Suppressor macrophage treated with lipopolysaccharide for 1 hour (primary cell): ENCODE results near the gene MEIS1.

Experiments
- DNase-seq, 3 donors: peaks; one replicate each; pipeline ENCODE4 v3.0.0-alpha.2; 2020 to 2022

The MEIS1 gene

DNA sequence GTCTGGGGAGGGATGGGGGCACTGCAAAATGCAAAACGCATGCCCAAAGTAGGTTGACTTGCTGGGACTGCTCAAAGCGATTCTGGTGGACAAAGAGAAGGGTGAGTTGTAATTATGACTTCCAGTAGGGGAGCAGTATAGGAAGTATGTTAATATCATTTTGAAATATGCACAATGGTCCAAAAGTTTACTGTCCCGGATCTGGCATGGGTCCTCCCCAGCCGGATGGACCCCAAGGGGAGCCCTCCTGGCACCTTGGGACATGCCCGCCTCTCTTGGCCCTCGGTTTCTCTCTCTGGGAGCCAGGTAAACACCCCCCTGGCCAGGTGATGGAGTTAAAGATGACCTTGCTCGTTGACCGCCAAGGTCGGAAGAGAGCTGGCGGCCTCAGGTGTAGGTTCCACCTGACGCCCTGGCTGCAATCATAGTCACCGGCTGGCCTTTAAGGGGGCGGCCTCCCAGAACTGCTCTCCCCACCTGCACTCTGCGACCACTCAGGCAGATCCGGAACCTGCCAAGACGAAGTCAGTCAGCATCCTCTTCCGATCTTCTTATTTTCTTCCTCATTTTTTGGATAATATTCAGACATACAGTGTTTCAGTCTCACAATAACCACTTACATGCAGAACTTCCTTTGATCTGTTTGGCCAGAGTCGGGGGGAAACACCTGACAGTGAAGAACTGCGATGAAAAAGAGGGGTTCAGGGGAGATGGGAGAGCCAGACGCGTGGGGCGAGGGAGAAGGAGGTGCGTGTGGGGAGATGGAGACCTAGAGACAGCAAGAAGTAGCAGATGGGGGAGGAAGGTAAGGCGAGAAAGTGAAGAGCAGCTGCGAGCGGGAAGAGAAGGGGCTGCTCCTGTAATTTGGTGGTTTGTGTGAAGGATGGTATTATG, 148.3 kb downstream of the MEIS1 start:
- no peak for DNase-seq

DNA sequence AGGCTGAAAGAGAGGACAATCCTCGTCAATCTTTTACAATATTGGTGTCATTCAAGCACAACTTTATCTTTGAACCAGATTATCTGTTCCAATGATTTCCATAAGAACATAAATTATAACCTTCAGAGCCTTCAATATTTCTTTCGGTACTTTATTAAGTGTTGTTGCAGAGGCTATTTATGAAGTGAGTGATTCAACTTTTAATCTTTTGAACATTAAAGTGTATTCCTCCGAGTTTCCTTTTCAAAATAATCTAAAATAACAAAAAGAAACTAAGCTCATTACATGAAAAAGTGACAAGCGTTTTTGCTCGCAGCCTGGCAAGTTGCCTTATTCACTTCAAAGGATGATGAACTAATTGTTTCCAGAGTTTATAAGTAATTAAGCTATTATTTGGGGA, 149.0 kb downstream of the MEIS1 start:
- no peak for DNase-seq

DNA sequence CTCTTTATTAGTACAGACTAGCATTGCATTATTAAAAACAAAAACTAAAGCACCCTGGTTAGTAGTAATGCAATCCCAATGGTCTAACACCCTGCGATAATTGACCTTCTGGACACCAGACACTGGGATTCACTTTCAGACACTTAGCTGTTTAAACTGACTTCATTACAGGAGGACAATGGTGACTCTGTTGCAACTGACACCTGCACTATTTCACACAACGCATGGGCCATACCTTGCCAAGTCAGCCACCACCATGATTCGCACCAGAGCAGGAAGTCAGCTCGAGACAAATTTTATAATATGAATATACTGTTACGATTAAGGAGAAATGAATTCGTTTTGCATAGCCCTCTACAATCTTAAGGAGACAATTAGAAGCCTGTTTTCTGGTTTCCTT, 150.7 kb downstream of the MEIS1 start:
- DNase-seq = no peak

DNA sequence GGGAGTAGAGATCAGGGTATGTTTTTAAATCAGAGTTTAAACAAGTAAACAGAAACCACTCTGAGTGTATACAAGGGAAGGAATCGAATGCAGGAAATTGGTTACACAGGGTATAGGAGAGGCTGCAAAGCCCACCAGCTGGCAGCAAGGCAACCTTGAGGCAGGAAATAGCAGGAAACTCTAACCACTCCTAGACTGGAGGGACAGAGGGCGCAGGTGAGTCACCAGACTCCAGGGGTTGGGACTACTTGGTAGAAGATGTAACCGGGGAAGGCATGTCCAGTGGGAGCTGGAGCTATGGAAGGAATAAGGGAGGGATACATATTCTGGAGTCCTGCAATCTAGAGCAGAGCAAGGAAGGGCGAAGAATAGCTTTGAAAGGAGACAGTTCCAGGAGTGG, 152.3 kb downstream of the MEIS1 start:
- no peak for DNase-seq

DNA sequence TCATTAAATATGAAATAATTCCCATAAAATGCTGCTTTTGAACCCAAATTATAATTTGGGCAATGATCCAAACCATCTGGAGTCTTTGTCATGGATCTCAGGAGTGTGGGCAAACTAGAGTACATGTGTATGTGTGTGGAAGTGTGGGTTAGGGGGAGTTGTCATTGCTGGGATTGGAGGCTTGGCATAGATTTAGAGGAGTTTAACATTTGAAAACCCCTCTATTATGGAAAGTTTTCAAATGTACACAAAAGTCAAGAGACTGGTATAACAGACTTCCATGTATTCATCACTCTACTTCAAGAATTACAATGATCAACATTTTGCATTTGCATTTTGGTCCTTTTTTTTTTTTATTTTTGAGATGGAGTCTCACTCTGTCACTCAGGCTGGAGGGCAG, 159.1 kb downstream of the MEIS1 start:
- DNase-seq = no peak

DNA sequence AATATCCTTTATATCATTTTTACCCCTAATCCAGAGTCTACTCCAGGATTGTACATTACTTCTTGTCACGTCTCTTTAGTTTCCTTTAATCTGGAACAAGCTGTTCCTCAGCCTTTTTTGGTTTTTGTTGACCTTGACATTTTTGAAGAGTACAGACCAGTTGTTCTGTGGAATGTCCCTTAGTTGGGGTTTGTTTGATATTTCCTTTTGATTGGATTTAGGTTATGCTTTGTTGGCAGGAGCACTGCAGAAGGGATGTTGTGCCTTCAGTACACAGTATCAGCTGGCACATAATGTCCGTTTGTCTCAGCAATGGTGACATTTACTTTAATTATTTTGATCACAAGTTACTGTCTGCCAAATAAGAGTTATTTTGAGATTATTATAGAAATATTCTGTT, 160.6 kb downstream of the MEIS1 start:
- no peak for DNase-seq

DNA sequence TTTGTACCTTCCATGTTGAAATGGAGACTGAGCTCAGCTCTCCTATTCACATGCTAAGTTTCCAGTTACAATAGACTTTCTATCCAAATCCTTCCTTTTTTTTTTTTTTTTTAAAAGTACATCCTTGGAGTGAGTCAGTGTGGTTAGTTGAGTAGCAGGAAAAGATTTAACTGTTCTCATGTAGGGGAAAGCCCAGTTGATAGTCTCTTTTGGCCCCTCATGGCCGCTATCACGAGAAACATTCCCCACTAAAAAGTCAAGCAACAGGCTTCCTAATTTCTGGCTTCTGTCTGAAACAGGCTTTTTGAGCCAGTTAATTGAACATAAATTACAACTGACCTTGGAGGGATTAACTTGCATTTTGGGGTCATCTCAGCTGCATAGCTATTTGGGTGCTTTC, 161.3 kb downstream of the MEIS1 start:
- DNase-seq = no peak

DNA sequence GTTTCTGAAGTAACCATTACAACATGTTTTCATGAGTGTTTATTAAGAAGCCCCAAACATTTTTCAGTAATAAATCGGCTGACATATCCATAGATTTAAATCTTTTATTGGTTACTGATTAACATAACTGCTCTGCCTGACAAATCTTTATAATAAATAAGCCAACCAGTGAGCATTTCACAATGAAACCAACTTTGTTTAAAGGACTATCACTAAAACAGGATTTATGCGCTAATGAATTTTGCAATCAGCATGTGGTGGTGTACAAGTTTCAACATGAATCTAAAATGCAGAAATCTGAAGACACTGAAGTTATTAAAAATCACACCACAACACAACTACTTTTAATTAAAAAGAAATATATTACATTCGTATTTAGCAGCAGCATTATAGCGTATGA, 166.7 kb downstream of the MEIS1 start:
- no peak for DNase-seq

DNA sequence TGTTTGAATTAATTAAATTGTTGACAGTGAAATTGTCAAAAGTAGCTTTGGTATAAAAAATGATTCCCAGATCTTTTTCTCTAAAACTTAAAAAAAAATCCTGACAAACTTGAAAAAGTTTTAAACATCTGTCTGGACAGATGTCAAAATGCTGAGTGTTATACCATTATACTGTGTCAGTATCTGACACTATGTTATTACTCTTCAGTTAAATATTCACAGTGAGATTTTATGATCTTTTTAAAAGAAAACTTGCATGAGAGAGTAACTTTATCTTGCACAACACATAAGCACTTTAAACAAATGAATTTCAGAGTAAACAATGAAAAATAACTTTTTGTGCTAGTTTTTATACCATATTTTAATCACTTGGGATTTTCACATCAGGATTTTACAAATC, 167.4 kb downstream of the MEIS1 start:
- no peak for DNase-seq

DNA sequence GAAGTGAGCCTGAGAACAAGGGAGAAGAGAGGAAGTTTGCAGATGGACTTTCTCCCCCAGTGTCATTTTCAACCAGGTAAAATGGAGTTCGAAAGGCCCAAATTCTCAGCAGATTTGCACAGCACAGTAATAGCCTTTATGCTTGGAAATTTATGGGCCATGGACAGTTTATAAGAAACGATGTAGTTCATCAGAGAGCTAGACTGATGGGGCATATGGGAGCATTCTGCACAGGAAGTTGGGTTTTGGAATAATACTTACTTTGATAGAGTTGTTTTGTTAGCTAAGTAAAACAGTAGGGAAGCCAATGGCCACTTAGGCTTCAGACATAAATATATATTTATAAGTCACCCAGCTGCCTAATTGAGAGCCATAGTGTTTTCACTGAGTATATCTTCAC, 169.4 kb downstream of the MEIS1 start:
- DNase-seq = no peak

DNA sequence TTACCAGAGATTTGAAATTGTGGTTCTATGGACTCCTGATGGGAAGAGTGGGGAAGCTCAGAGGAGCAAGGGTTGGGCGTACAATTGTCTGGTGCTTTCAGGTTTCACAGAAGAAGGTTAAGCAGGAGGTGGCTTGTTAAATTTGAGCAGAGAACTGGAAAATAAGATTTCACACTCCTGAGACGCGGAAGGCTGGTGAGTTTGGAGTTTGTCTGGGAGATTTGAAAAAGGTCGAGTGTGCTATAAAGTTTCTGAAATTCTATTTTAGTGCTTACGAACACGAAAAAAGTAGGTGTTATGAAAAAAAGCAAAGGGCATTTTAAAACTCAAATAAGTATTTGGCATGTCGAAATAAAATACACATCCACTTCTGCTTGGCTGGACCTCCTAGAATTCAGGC, 170.1 kb downstream of the MEIS1 start:
- DNase-seq = no peak

DNA sequence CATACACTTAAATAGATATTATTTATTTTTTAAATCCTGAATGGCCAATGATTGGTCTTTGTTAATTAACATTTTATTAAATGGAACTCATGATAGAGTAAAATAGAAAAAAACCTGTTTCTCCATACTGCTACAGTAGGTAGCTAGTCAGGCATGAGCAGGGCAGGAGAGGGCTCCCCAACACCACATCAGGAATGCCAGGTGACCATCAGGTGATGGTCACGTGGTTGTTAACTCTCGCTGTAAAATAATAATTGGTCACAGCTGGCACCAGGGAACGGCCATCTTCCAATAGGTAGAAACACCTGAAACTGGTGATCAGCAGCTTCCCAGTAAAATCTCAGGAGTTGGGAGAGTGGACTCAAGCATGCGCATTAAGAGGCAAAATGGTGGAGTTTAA, 172.2 kb downstream of the MEIS1 start:
- DNase-seq = no peak
